ENCODE data around the gene KDM7A.

The KDM7A gene

GRCh38 chr7:140045697-140046096, 131.1 kb downstream of the KDM7A start:
- Histone ChIP-seq H3K9me3 (no peaks in the 10 kb centered on the region), H3K4me3 (no peak overlapping the region), H3K4me1 (no peaks in the 10 kb centered on the region), H3K36me3 (replicated peaks) (no peaks in the 10 kb centered on the region), H3K27me3 (ENCODE audit: low read depth) (no peaks in the 10 kb centered on the region)
- in situ Hi-C loops (cut with MboI; ENCODE audit: low sequenced_read_pairs): no loop called here
- no peak for DNase-seq (ENCODE audit: low spot score in 2 of 2)

- H3K9me3 ChIP-seq: no peaks in the 10 kb centered on the region
- no peak for DNase-seq (ENCODE audit: low spot score in 2 of 2)
- in situ Hi-C loops (cut with MboI; ENCODE audit: low sequenced_read_pairs): no loop called here
- H3K4me3 ChIP-seq: no peak overlapping the region
- H3K4me1 ChIP-seq: no peaks in the 10 kb centered on the region
- H3K27me3 ChIP-seq (ENCODE audit: low read depth): no peaks in the 10 kb centered on the region
- no peaks in the 10 kb centered on the region for H3K36me3 ChIP-seq (replicated peaks)
Measured at GRCh38 chr7:140044251-140044650, 132.5 kb downstream of the KDM7A start.

- Histone ChIP-seq H3K27me3 (ENCODE audit: low read depth) (no peaks in the 10 kb centered on the region), H3K9me3 (no peaks in the 10 kb centered on the region), H3K4me3 (no peak overlapping the region), H3K4me1 (no peaks in the 10 kb centered on the region), H3K36me3 (replicated peaks) (no peaks in the 10 kb centered on the region)
- in situ Hi-C loops (cut with MboI; ENCODE audit: low sequenced_read_pairs): no loop called here
- no peak for DNase-seq (ENCODE audit: low spot score in 2 of 2)
Measured at GRCh38 chr7:140042386-140042670, 134.5 kb downstream of the KDM7A start.

- Histone ChIP-seq H3K4me3 (no peak overlapping the region), H3K4me1 (no peaks in the 10 kb centered on the region), H3K27me3 (ENCODE audit: low read depth) (no peaks in the 10 kb centered on the region), H3K36me3 (replicated peaks) (no peaks in the 10 kb centered on the region), H3K9me3 (no peaks in the 10 kb centered on the region)
- in situ Hi-C loops (cut with MboI; ENCODE audit: low sequenced_read_pairs): no loop called here
- DNase-seq (ENCODE audit: low spot score in 2 of 2): no peak
Measured at GRCh38 chr7:140041659-140042385, 135.0 kb downstream of the KDM7A start.

- Histone ChIP-seq H3K27me3 (ENCODE audit: low read depth) (no peaks in the 10 kb centered on the region), H3K36me3 (replicated peaks) (no peaks in the 10 kb centered on the region), H3K9me3 (no peaks in the 10 kb centered on the region), H3K4me1 (no peaks in the 10 kb centered on the region), H3K4me3 (no peak overlapping the region)
- DNase-seq (ENCODE audit: low spot score in 2 of 2): no peak
- in situ Hi-C loops (cut with MboI; ENCODE audit: low sequenced_read_pairs): no loop called here
Measured at GRCh38 chr7:140039896-140040295, 136.9 kb downstream of the KDM7A start.

- DNase-seq (ENCODE audit: low spot score in 2 of 2): no peak
- no peaks in the 10 kb centered on the region for H3K36me3 ChIP-seq (replicated peaks)
- no peaks in the 10 kb centered on the region for H3K27me3 ChIP-seq (ENCODE audit: low read depth)
- H3K4me1 ChIP-seq: no peaks in the 10 kb centered on the region
- in situ Hi-C loops (cut with MboI; ENCODE audit: low sequenced_read_pairs): no loop called here
- H3K4me3 ChIP-seq: no peak overlapping the region
- no peaks in the 10 kb centered on the region for H3K9me3 ChIP-seq
Measured at GRCh38 chr7:140039066-140039465, 137.7 kb downstream of the KDM7A start.

GRCh38 chr7:140036224-140036962, 140.4 kb downstream of the KDM7A start:
- no peaks in the 10 kb centered on the region for H3K36me3 ChIP-seq (replicated peaks)
- H3K9me3 ChIP-seq: no peaks in the 10 kb centered on the region
- in situ Hi-C loops (cut with MboI; ENCODE audit: low sequenced_read_pairs): no loop called here
- no peaks in the 10 kb centered on the region for H3K27me3 ChIP-seq (ENCODE audit: low read depth)
- DNase-seq (ENCODE audit: low spot score in 2 of 2): no peak
- no peaks in the 10 kb centered on the region for H3K4me1 ChIP-seq
- H3K4me3 ChIP-seq: no peak overlapping the region

GRCh38 chr7:140035400-140036223, 141.2 kb downstream of the KDM7A start:
- Histone ChIP-seq H3K36me3 (replicated peaks) (no peaks in the 10 kb centered on the region), H3K27me3 (ENCODE audit: low read depth) (no peaks in the 10 kb centered on the region), H3K4me3 (no peak overlapping the region), H3K4me1 (no peaks in the 10 kb centered on the region), H3K9me3 (no peaks in the 10 kb centered on the region)
- in situ Hi-C loops (cut with MboI; ENCODE audit: low sequenced_read_pairs): no loop called here
- no peak for DNase-seq (ENCODE audit: low spot score in 2 of 2)
